Measurements from ENCODE around the gene DHX15.

Gene DHX15

GRCh38 chr4:24477919-24478318 is 106.4 kb downstream of the DHX15 start:
- ATAC-seq = no peak
